Activated CD8-positive, alpha-beta memory T cell treated with anti-CD3 and anti-CD28 coated beads for 36 hours (primary cell): Measurements from ENCODE around the gene LRRC25. TPM values are rescaled to one million over a fixed set of nuclear protein-coding genes. Genes with fewer than 3 reads are reported as not detected.

ENCODE experiments used
- CTCF ChIA-PET: fragments of 350-600 bp; sonication (Branson Sonifier 250); formaldehyde crosslinking; loops from one replicate; lab custom pipeline; 2021; ENCODE audit warnings: antibody characterized with exemption; lab: Charles Lee
- POLR2A ChIA-PET: fragments of 350-600 bp; sonication (Branson Sonifier 250); formaldehyde crosslinking; loops from one replicate; lab custom pipeline; 2021; ENCODE audit warnings: antibody characterized with exemption; lab: Charles Lee
- total RNA-seq, 2 experiments: library from RNA; stranded (reverse); gene quantifications; one replicate each; pipeline ENCODE4 v1.2.3, GENCODE V29; 2021

LRRC25 gene
- not detected for total RNA-seq

GRCh38 chr19:18397242-18398202 is at the start of gene LRRC25:
LRRC25 (minus strand) TSS chr19:18397622; CDS start chr19:18396963, 659 bp downstream.
- POLR2A ChIA-PET, result no interaction called here
- CTCF ChIA-PET, result interaction anchor here (0.5 to 2.5 kb wide), 6 partner anchors 9 to 205 kb away, joined by 3 to 9 read pairs (median 3); partner anchors contain the start of gene GDF15

- ChIA-PET CTCF (interaction anchor here (0.8 kb wide), 1 partner anchor 23 kb away, joined by 3 read pairs; no protein-coding TSS in a partner anchor), POLR2A (no interaction called here)
Observed at GRCh38 chr19:18446811-18447359, 49.5 kb upstream of the LRRC25 start.

- ChIA-PET CTCF (no interaction called here), POLR2A (no interaction called here)
Observed at GRCh38 chr19:18446145-18446810, 48.9 kb upstream of the LRRC25 start.

- ChIA-PET POLR2A (no interaction called here), CTCF (no interaction called here)
Observed at GRCh38 chr19:18445262-18445948, 48.0 kb upstream of the LRRC25 start.

GRCh38 chr19:18444513-18444912 is 47.1 kb upstream of the LRRC25 start:
- ChIA-PET POLR2A (no interaction called here), CTCF (no interaction called here)

- POLR2A ChIA-PET, result no interaction called here
- CTCF ChIA-PET, result no interaction called here
Observed at GRCh38 chr19:18443831-18444230, 46.4 kb upstream of the LRRC25 start.

GRCh38 chr19:18443406-18443805 is 46.0 kb upstream of the LRRC25 start:
- ChIA-PET POLR2A (no interaction called here), CTCF (interaction anchor here (1.3 kb wide), 1 partner anchor 78 kb away, joined by 3 read pairs; no protein-coding TSS in a partner anchor)

GRCh38 chr19:18442941-18443340 is 45.5 kb upstream of the LRRC25 start:
- CTCF ChIA-PET, result interaction anchor here (0.8 to 1.3 kb wide), 2 partner anchors 8 to 78 kb away, joined by 3 read pairs; no protein-coding TSS in a partner anchor
- POLR2A ChIA-PET, result no interaction called here

GRCh38 chr19:18441804-18442788 is 44.7 kb upstream of the LRRC25 start:
- ChIA-PET CTCF (interaction anchor here (0.8 to 1.3 kb wide), 2 partner anchors 9 to 79 kb away, joined by 3 read pairs; no protein-coding TSS in a partner anchor), POLR2A (no interaction called here)

- CTCF ChIA-PET, result interaction anchor here (0.7 to 2.1 kb wide), 4 partner anchors 10 to 58 kb away, joined by 3 to 9 read pairs (median 6); no protein-coding TSS in a partner anchor
Observed at GRCh38 chr19:18440936-18441803, 43.7 kb upstream of the LRRC25 start.

GRCh38 chr19:18440415-18440877 is 43.0 kb upstream of the LRRC25 start:
- CTCF ChIA-PET, result interaction anchor here (0.7 to 2.1 kb wide), 4 partner anchors 10 to 59 kb away, joined by 3 to 9 read pairs (median 6); no protein-coding TSS in a partner anchor
- POLR2A ChIA-PET, result no interaction called here

More at GRCh38 chr19:18440936-18441803, 43.7 kb upstream of the LRRC25 start:
- POLR2A ChIA-PET, result no interaction called here

- CTCF ChIA-PET, result interaction anchor here (1.4 to 2.1 kb wide), 3 partner anchors 11 to 22 kb away, joined by 4 to 9 read pairs (median 8); no protein-coding TSS in a partner anchor
- POLR2A ChIA-PET, result interaction anchor here (1.1 kb wide), 1 partner anchor 21 kb away, joined by 6 read pairs; the partner anchor contains the start of gene SSBP4
Observed at GRCh38 chr19:18439910-18440237, 42.5 kb upstream of the LRRC25 start.

- POLR2A ChIA-PET, result interaction anchor here (0.6 to 1.1 kb wide), 2 partner anchors 20 to 132 kb away, joined by 6 read pairs; partner anchors contain the start of genes SSBP4 and UBA52
Observed at GRCh38 chr19:18439025-18439909, 41.8 kb upstream of the LRRC25 start.

GRCh38 chr19:18438331-18439024 is 41.1 kb upstream of the LRRC25 start:
- POLR2A ChIA-PET, result no interaction called here
- CTCF ChIA-PET, result interaction anchor here (1.3 to 2.1 kb wide), 3 partner anchors 9 to 23 kb away, joined by 3 to 8 read pairs (median 4); no protein-coding TSS in a partner anchor

More at GRCh38 chr19:18439025-18439909, 41.8 kb upstream of the LRRC25 start:
- CTCF ChIA-PET, result interaction anchor here (1.3 to 2.1 kb wide), 3 partner anchors 10 to 23 kb away, joined by 3 to 8 read pairs (median 4); no protein-coding TSS in a partner anchor
